K562 treated with DMSO at 1 percent for 24 hours (cell line): ENCODE data around the gene TSPY3. TPM values are rescaled to one million over a fixed set of nuclear protein-coding genes. Genes with fewer than 3 reads are reported as not detected.

Source experiments
- total RNA-seq: library from RNA; unstranded; fragments of 300-600 nt; gene quantifications from 2 replicates; pipeline ENCODE4 v1.2.3, GENCODE V29; 2022; ENCODE audit warnings: low read depth; ENCODE audit not compliant: insufficient read depth

TSPY3 gene, protein sequence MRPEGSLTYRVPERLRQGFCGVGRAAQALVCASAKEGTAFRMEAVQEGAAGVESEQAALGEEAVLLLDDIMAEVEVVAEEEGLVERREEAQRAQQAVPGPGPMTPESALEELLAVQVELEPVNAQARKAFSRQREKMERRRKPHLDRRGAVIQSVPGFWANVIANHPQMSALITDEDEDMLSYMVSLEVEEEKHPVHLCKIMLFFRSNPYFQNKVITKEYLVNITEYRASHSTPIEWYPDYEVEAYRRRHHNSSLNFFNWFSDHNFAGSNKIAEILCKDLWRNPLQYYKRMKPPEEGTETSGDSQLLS
- not detected in 2 replicates for total RNA-seq

GRCh38 chrY:9398121-9398520 lies at the start of gene TSPY3:
Gene TSPY3, plus strand, starts transcription at chrY:9398421. Its CDS starts 46 bp downstream, at chrY:9398467.

DNA sequence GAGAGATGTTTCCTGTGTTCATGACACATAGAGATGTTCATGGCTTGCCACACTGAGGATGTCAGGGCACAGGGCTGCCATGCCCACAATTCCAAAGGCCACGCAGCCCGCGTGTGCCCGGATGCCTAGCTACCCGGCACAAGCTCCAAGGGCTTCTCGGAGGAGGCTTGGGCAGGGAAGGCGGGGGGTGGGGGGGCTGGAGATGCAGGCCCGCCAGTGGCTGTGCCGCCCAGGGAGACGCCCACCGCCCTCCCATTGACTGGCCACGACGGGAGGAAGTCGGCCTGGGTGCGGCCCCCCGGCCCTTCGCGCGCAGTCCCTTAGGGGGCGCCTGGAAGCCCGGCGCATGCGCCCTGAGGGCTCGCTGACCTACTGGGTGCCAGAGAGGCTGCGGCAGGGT lies 40.7 kb upstream of the TSPY3 start, which contains the start of gene TSPY8:
TSPY8 (plus strand) TSS at position 301 of the 400 bp plus-strand sequence; CDS start at position 347, 46 bp downstream.

Other genes starting within 250 kb of the TSPY3 start
- gene TSPY4, start 61.0 kb upstream of the TSPY3 start, total RNA-seq: not detected in 2 replicates
- not detected in 2 replicates for gene TSPY8, start 40.6 kb upstream of the TSPY3 start, total RNA-seq
- gene TSPY1, start 68.5 kb downstream of the TSPY3 start, total RNA-seq: not detected in 2 replicates
- gene TSPY9, start 88.8 kb downstream of the TSPY3 start, total RNA-seq: not detected in 2 replicates
- not detected in 2 replicates for gene TSPY10, start 129.5 kb downstream of the TSPY3 start, total RNA-seq